DMS153 treated with DMSO at 0.1 percent for 48 hours (cell line): ENCODE measurements around the gene CTXN1.
A peak's percentile ranks its signal among the peaks of the same experiment; 100 is the strongest.
"Not testable (repeated sequence)": the region's sequence is repeated elsewhere in the genome, so short reads cannot be mapped to it uniquely, and the experiment has no call there.

ENCODE experiments used
- DNase-seq: peaks from one replicate; lab custom pipeline; 2025; ENCODE audit not compliant: unreplicated experiment; lab: John Stamatoyannopoulos, UW

The CTXN1 gene

GRCh38 chr19:7926727-7927604 is 1.0 kb upstream of the CTXN1 start:
- no peak for DNase-seq

GRCh38 chr19:7925171-7925851 is 624 bp downstream of the CTXN1 start:
- DNase-seq = peak; percentile 46

- DNase-seq = no peak
These were observed 1.2 kb downstream of the CTXN1 start for GRCh38 chr19:7924651-7925170.

- no peak for DNase-seq
These were observed 1.7 kb downstream of the CTXN1 start for GRCh38 chr19:7924241-7924640.

- no peak for DNase-seq
These were observed 2.4 kb downstream of the CTXN1 start for GRCh38 chr19:7923295-7924191.

- no peak for DNase-seq
These were observed 3.1 kb downstream of the CTXN1 start for GRCh38 chr19:7922836-7923195.

GRCh38 chr19:7921967-7922835 is 3.7 kb downstream of the CTXN1 start:
- DNase-seq = no peak

- DNase-seq = no peak
These were observed 4.5 kb downstream of the CTXN1 start for GRCh38 chr19:7921302-7921966.

GRCh38 chr19:7920519-7921301 is 5.2 kb downstream of the CTXN1 start:
- DNase-seq = peak; percentile 94

- DNase-seq = peak; percentile 79
These were observed 6.1 kb downstream of the CTXN1 start, which contains the start of gene SNAPC2 for GRCh38 chr19:7919610-7920518. Gene SNAPC2, plus strand, starts transcription at chr19:7920338. Its CDS starts 29 bp downstream, at chr19:7920367.

GRCh38 chr19:7918615-7919421 is 7.1 kb downstream of the CTXN1 start:
- DNase-seq = no peak

GRCh38 chr19:7918062-7918614 is 7.8 kb downstream of the CTXN1 start:
- not testable (repeated sequence) for DNase-seq

GRCh38 chr19:7917267-7918061 is 8.5 kb downstream of the CTXN1 start:
- DNase-seq = no peak

- DNase-seq = no peak
These were observed 9.0 kb downstream of the CTXN1 start for GRCh38 chr19:7916955-7917266.

GRCh38 chr19:7916103-7916954 is 9.6 kb downstream of the CTXN1 start:
- no peak for DNase-seq
